ENCODE measurements around the gene PTPRT.

The PTPRT gene

DNA sequence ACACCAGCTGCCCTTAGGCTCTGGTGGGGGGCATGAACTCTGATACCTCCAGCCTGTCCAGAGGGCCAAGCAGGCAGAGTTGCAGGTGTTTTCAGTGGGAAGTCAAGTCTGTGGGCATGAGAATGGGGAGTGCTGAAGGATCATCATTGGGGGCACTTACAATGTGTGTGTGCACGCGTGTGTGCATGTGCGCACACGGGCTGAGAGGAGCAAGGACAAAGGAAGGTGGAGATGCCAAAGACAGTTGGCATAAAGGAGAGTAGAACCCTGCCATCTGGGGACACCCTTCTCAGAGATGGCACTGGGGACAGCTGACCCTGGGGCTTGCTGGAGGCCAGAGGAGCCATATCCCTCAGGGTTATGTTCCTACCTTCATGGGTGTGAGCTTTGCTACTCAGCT lies 1163.1 kb downstream of the PTPRT start:
- DNase-seq (ENCODE audit: low read depth, low spot score): no peak
- no peaks in the 10 kb centered on the region for H3K9me3 ChIP-seq (ENCODE audit: low read depth, low read length)
- no peak overlapping the region for H3K27ac ChIP-seq
- no peak overlapping the region for H3K4me3 ChIP-seq
- H3K9ac ChIP-seq (ENCODE audit: insufficient read length): no peak overlapping the region
- no peaks in the 10 kb centered on the region for H3K36me3 ChIP-seq (ENCODE audit: insufficient read depth, low read length)
- no peak for TF ChIP-seq POLR2AphosphoS5 (IDR thresholded peaks at IDR 0.05; ENCODE audit: borderline replicate concordance, low read depth, low read length)
- no peak for TF ChIP-seq FOXP2 (optimal IDR thresholded peaks at IDR 0.05; ENCODE audit: control extremely low read depth, extremely low read length, insufficient read depth)
- no peak for TF ChIP-seq EZH2 (IDR thresholded peaks at IDR 0.05)

DNA sequence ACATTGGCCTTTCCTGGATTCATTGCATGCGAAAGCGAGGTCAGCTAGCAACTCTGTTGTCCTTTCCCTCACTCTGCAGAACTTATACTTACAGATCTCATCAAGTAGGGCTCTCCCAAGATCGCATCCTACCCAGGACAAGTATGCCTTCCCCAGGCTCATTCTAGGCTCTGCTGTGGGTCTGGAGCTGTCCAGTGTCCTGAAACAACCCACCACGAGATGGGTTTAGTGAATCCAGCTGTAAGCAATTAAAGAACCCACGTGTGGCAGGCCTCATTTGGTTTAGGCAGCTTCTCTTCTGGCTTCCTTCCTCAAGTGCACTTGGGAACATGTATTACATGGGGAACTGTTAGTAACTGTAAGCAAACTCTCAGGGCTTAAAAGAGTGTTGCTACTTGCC lies 1165.1 kb downstream of the PTPRT start:
- no peak overlapping the region for H3K9ac ChIP-seq (ENCODE audit: insufficient read length)
- no peak overlapping the region for H3K27ac ChIP-seq
- TF ChIP-seq EZH2 (IDR thresholded peaks at IDR 0.05) (no peak), POLR2AphosphoS5 (IDR thresholded peaks at IDR 0.05; ENCODE audit: borderline replicate concordance, low read depth, low read length) (no peak), FOXP2 (optimal IDR thresholded peaks at IDR 0.05; ENCODE audit: control extremely low read depth, extremely low read length, insufficient read depth) (no peak)
- no peak for DNase-seq (ENCODE audit: low read depth, low spot score)
- H3K4me3 ChIP-seq: no peak overlapping the region
- H3K9me3 ChIP-seq (ENCODE audit: low read depth, low read length): no peaks in the 10 kb centered on the region
- no peaks in the 10 kb centered on the region for H3K36me3 ChIP-seq (ENCODE audit: insufficient read depth, low read length)
